AG09319 (cell line): ENCODE data around the gene USE1.
A peak's percentile ranks its signal among the peaks of the same experiment; 100 is the strongest.

Source experiments
- DNase-seq: peaks from one replicate; pipeline ENCODE4 v3.0.0-alpha.2; 2010; ENCODE audit warnings: low read depth; ENCODE audit errors: extremely low read depth
- CTCF ChIP-seq: IDR thresholded peaks from 2 replicates; pipeline ENCODE4 v1.5.1; 2011; ENCODE audit warnings: low read depth, mild to moderate bottlenecking, inconsistent platforms, low read length, moderate library complexity

Gene USE1

GRCh38 chr19:17227798-17228367 is 12.7 kb downstream of the USE1 start:
- no peak for TF ChIP-seq CTCF
- DNase-seq: no peak

- no peak for TF ChIP-seq CTCF
- no peak for DNase-seq
Observed at GRCh38 chr19:17229890-17230289, 14.7 kb downstream of the USE1 start.

- no peak for TF ChIP-seq CTCF
- DNase-seq: no peak
Observed at GRCh38 chr19:17232258-17232657, 17.1 kb downstream of the USE1 start.

GRCh38 chr19:17234911-17235299 is 19.7 kb downstream of the USE1 start:
- no peak for TF ChIP-seq CTCF
- no peak for DNase-seq

- peak; percentile 42 for TF ChIP-seq CTCF
- DNase-seq: no peak
Observed at GRCh38 chr19:17235300-17235970, 20.3 kb downstream of the USE1 start.

GRCh38 chr19:17235971-17236777 is 21.0 kb downstream of the USE1 start:
- TF ChIP-seq CTCF: no peak
- no peak for DNase-seq
